Stimulated activated CD4-positive, alpha-beta T cell treated with anti-CD3 and anti-CD28 coated beads, Interleukin-4, amount 100 ng/mL, for 1 hour (primary cell): ENCODE measurements around the gene PSAP.

Source experiments
- DNase-seq: peaks from one replicate; pipeline ENCODE4 v3.0.0-alpha.2; 2020

Gene PSAP

GRCh38 chr10:71806704-71807556 lies 44.1 kb downstream of the PSAP start:
- no peak for DNase-seq

- no peak for DNase-seq
These were observed 45.0 kb downstream of the PSAP start for GRCh38 chr10:71805776-71806703.

DNA sequence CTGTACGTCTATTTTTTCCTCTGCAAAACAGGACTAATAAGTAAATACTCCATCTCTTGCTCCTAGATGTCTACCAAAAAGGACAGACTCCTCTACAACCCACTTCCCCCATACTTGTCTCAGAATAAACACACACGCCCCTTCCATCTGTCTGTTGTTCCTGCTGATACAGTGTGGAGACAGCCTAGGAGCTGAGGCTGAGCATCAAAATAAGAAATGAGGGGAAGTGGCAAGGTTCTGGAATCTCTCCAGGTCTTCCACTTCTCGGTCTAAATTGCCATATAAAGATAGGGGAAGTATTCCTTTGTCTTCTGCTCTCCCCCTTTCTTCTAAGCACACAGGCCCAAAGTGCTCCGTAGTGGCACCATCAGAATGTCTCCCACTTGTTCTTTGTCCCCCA lies 47.0 kb downstream of the PSAP start:
- DNase-seq, result no peak

GRCh38 chr10:71802715-71803488 lies 48.1 kb downstream of the PSAP start:
- no peak for DNase-seq

DNA sequence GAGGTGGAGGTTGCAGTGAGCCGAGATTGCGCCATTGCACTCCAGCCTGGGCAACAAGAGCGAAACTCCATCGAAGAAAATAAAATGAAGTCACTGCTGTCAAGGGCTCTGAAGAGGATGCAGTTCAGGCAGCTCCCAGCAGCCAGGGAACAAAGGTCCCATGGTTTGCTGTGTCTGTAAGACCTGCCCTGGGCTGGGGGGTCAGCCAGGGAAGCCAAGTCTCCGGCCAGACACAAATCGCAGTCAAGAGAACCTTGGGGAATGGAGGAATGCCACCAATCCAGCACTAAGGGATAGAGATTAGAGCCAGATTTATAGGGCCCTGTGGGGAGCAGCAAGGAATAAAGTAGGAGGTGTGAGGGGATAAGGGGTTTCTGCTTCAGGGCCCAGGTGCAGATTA lies 48.8 kb downstream of the PSAP start:
- DNase-seq, result no peak

- no peak for DNase-seq
These were observed 49.7 kb downstream of the PSAP start for GRCh38 chr10:71801361-71801760.

DNA sequence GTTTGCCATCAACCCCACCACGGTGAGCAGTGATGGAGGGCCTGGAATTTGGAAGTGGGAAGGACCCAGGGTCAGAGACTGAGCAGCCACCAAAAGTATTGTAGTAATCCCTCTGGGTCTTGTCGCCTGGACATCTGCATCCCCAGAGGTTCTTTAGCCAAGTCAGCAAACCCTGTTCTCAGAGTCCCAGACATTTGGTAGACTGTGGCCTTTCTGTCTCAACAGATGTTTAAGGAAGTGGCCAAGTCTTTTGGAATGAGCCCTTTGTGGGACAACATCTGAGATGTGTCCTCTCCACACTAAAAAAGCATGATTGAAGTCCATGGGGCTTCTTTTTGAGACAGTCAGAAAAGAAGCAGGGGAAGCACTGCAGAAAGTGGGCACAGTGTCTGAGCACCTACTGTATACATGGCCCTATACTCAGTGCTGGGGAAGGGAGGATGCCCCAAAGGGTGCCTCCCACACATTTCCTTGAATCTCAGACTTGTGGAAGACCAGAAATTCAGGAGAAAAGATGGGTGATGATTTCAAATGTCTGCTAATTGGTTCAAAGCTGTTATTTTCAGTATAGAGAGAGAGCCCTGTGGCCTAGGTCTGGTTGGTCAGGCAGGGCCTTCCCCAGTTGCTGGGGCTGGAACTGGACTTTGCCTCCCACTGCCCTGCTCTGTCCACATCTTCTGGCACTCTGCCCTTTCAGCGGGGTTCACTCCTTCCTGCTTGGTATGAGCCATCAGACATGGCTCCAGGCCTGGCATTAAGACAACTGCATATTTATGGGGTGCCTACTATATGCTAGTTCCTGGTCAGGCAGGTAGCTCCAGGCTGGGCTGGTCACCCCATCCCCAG lies 51.2 kb downstream of the PSAP start:
- DNase-seq, result no peak

DNA sequence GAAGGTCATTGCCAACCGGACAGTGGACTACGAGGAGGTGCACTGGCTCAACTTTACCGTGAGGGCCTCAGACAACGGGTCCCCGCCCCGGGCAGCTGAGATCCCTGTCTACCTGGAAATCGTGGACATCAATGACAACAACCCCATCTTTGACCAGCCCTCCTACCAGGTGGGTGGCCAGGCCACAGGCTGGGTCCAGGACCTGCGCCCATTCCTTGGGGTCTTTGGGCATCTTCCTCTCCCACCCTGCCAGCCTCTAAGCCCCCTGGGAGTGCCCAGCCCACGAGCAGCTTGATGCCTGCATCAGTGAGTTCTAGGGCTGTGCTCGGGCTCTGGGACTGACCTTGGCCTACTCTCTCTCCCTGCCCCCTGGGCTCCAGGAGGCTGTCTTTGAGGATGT lies 51.9 kb downstream of the PSAP start:
- no peak for DNase-seq

GRCh38 chr10:71798308-71798624 lies 52.8 kb downstream of the PSAP start:
- no peak for DNase-seq

GRCh38 chr10:71797533-71798307 lies 53.3 kb downstream of the PSAP start:
- DNase-seq, result no peak

DNA sequence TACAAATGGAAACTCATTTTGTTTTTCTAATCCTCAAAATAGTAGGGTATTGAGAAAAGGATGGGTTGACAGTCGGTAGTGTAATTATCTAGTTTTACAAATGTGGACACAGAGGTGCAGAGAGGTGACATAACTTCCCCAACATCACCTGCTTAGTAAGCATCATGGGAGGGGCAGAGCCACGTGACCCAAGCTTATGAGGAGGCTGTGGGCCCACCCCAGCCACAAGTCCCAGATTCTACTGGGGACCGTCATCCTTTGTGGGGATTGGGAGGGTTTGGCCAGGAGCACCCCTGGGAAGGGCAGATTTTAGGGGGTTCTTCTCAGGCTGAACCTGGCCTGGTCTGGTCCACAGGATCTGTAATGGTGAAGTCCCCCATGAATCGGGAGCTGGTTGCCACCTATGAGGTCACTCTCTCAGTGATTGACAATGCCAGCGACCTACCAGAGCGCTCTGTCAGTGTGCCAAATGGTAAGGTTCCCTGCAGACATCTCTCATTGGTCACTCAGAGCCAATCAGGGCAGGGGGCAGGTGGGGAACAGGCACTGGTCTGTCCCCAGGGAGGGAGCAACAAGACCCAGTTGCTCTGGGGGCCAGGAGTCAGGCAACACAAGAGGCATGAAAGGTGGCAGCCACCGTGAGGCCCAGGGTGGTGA lies 54.2 kb downstream of the PSAP start:
- DNase-seq, result no peak

GRCh38 chr10:71795248-71795647 lies 55.8 kb downstream of the PSAP start:
- no peak for DNase-seq

GRCh38 chr10:71790749-71791440 lies 60.2 kb downstream of the PSAP start:
- no peak for DNase-seq

DNA sequence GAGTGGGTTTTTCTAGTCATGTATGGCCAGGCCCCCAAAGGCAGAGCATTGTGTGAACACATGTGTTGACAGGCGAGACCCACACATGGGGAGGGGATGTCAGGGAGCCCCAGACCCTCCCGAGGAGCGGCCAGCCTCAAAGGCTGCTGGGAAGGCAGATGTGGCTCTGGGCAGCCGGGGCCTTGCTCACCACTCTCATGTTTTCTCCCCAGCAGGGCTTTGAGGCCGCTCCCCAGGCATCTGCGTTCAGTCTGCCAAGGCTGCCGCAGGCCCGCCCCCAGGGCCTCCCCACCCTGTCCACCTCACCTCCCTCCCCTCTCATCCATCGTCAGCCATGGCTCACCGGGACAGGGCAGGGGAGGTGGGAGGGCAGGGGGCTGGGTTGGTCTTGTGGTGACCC lies 61.2 kb downstream of the PSAP start:
- no peak for DNase-seq

DNA sequence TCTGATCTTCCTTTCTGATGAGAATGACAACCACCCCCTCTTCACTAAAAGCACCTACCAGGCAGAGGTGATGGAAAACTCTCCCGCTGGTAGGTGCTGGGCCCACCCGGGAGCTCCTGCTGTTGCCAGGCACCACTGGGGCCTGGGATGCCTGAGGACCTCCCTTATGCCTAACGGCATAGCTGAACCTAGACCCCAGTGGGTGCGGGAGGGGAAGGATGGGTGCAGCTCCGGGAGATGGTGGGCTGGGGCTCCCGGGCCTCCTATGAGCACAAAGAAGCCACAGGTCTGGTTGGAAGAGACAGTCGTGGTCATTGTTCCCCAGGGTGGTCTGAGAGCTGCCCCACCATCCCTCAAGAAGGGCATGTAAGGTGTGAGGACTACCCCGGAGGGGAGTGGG lies 62.1 kb downstream of the PSAP start:
- no peak for DNase-seq

- no peak for DNase-seq
These were observed 66.3 kb downstream of the PSAP start for GRCh38 chr10:71784679-71785272.

DNA sequence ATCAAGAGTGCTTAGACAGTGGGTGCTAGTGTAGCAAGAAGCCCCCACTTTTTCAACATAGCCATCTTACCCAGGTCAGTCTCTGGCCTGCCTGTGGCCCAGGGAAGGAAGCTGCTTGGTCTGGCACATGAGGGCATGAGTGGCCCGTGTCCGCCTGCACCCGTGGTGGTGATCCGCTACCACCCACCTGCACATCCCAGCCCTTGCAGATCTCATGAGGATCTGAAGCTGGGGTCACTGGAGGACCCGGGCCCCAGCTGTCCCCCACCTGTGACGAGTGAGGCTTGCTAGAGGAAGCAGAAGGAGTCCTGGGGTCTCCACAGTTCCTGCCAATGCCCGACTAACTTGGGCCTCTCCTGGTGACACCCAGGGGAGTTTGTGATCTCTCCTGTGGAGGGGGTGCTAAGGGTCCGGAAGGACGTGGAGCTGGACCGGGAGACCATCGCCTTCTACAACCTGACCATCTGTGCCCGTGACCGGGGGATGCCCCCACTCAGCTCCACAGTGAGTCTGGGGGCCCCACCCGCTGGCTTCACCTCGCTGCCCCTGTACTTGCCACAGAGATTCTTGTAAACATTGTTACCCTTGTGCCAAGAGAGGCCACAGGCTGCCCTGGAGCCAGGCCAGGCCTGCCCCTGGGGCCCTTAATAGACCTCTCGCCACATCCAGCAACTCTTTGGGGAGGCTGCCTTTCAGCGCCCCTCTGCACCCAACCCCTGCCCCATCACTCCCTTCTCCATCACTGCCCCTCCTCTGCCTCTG lies 67.0 kb downstream of the PSAP start:
- DNase-seq, result no peak

GRCh38 chr10:71782917-71783490 lies 68.0 kb downstream of the PSAP start:
- no peak for DNase-seq
